Activated CD4-positive, alpha-beta T cell treated with anti-CD3 and anti-CD28 coated beads, Interleukin-2, amount 50 U/mL, for 24 hours (primary cell): Measurements from ENCODE around the gene SLC45A2.
"Not testable (repeated sequence)": the region's sequence is repeated elsewhere in the genome, so short reads cannot be mapped to it uniquely, and the experiment has no call there.

Experiments
- DNase-seq, 2 donors: peaks; one replicate each; pipeline ENCODE4 v3.0.0-alpha.2; 2020; ENCODE audit warnings: low read depth in 1 of 2, low spot score in 1 of 2

Gene SLC45A2

DNA sequence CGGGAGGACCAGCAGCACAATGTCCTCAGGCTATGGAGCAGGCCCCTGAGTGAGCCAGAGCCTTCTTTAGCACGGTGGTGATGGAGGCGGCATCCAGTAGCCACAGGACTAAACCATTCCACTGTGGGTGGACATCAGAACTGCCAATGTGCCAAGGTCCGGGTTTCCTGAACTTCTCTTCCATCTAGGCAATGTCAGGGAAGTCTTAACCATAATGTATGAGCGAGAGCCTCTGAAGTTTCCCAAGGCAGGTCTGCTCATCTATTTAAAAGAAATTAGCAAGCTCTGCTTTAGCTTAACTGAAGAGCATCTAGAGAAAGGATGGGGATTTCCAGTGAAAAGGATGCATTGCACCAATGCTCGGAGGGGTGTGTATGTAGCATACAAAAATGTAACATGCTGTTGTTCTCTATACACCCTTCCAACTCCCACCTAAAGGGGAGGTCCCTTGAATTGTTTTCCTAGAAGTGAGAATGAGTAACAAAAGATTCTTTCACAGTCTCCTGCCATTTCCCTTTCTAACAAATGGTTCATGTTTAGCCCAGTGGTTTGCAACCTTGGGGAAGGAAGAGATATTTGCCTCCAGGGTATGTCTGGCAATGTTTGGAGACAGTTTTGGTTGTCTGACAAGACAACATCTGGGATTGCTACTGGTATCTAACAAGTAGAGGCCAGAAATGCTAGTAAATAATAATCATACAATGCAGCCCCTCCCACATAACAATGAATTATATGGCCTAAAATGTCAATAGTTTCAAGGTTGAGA lies 54.4 kb downstream of the SLC45A2 start:
- no peak for DNase-seq

DNA sequence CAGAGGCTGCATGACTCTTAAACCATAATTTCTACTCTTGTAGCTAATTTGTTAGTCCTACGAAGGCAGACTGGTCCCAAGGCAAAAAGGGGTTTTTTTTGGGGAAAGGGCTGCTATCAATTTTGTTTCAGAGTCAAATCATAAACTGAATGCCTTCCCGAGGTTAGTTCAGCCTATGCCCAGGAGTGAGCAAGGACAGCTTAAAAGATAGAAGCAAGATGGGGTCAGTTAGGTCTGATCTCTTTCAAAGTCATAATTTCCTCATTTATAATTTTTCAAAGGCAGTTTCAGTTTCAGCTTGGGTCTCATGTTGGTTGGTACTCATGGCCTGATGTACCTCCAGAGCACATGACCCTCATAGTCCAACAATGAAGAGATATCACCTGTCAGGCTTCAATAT lies 56.2 kb downstream of the SLC45A2 start:
- no peak for DNase-seq

DNA sequence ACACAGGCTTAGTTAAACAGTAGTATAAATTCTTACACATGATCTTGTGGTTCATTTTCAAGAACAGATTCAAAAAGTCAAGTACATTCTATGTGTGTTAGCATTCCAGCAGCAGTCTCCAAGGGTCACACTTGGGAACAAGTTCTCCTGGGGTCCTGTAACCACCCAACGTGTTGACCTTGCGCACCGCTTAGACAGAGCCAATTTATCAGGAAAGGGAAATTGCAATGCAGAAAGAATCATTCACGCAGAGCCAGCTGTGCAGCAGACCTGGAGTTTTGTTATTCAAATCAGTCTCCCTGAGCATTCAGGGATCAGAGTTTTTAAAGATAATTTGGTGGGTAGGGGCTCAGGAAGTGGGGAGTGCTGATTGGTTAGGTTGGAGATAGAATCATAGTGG lies 56.8 kb downstream of the SLC45A2 start:
- no peak for DNase-seq

DNA sequence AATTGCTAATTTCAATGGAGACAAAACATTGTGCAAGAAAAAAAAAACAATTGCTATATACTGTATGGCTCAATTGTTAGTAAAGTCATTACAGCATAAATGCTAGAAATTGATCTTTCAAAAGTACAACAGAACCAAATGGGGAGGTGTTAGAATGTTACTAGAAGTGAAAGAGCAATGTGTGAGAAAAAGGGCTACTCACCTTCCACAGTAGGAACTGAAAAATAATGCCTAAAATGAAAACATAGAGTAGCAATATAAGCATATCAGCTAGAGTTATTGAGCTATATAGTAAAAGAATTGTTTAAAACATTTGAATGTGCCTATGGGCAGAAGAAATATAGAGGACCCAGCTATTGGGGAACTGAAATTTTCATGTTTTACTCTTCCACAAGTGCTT lies 59.2 kb downstream of the SLC45A2 start:
- no peak for DNase-seq

GRCh38 chr5:33921002-33921401 lies 63.5 kb downstream of the SLC45A2 start:
- DNase-seq, result no peak

- DNase-seq, result not testable (repeated sequence)
Measured at GRCh38 chr5:33914844-33915243, 69.6 kb downstream of the SLC45A2 start.

DNA sequence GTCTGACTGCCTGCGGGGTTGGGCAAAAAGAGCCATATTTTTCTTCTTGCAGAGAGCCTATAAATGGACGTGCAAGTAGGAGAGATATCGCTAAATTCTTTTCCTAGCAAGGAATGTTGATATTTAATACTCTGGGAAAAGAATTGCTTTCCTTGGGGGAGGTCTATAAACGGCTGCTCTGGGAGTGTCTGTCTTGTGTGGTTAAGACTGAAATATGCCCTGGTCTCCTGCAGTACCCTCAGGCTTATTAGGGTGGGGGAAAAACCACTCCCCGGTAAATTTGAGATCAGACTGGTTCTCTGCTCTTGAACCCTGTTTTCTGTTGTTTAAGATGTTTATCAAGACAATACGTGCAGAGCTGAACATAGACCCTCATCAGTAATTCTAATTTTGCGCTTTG lies 78.2 kb downstream of the SLC45A2 start:
- DNase-seq, result not testable (repeated sequence)

DNA sequence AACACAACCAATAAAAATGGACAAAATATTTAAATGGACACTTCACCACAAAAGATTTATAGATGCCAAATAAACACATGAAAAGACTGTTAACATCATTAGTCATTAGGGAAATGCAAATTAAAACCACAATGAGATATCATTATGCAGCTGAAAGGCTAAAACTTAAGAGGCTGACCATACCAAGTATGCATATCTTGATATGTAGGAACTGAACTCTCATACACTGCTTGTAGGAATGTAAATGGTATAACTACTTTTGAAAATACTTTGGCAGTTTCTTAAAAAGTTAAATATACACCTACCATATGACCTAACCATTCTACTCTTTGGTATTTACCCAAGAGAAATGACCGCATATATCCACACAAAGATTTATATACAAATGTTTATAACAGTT lies 79.1 kb downstream of the SLC45A2 start:
- DNase-seq, result no peak

DNA sequence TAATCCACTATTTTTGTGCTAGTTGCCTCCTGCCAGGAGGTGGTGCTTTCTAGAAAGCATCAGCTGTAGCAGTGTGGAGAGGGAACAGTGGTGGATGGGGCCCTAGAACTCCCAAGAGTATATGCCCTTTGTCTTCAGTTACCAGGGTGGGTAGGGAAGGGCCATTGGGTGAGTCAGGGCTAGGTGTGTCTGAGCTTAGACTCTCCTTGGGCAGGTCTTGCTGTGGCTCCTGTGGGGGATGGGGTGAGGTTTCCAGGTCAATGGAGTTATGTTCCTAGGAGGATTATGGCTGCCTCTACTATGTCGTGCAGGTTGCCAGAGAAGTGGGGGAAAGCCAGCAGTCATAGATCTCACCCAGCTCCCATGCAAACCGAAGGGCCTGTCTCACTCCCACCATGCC lies 81.4 kb downstream of the SLC45A2 start:
- DNase-seq, result no peak

GRCh38 chr5:33901156-33901555 lies 83.3 kb downstream of the SLC45A2 start:
- no peak for DNase-seq
